Retinal pigment epithelial cell (primary cell): ENCODE data around the gene GRIP1.

Source experiments
- DNase-seq: peaks from one replicate; pipeline ENCODE4 v3.0.0-alpha.2; 2010; ENCODE audit warnings: low read depth
- H3K4me3 ChIP-seq: 2 replicates; pipeline ENCODE4 v1.5.1; 2011; ENCODE audit warnings: mild to moderate bottlenecking, low read length, control low read depth, moderate library complexity
- TF ChIP-seq, protein P1 (sequence below): conservative IDR thresholded peaks from 2 replicates; pipeline ENCODE4 v1.5.1; 2011; ENCODE audit warnings: low read depth, low read length, control low read depth, inconsistent platforms

The GRIP1 gene

DNA sequence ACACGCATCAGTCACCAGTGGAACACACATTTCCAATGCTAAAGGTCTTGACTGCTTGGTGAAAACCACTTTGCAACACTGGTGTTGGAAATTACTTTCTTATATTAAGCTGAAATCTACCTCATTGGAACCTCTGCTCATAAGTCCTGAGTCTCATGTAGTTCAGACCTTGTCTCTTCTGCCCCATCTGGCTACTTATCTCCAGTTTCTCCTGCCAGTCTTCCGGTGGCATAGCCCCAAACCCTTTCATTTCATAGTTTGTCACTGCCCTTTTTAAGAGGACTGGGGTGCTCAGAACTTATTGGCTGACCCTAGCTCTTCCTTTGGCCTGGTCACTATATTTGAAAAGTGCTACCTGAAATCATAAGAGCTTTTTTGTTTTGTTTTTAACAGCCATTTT lies 332.9 kb downstream of the GRIP1 start:
- no peak for DNase-seq

DNA sequence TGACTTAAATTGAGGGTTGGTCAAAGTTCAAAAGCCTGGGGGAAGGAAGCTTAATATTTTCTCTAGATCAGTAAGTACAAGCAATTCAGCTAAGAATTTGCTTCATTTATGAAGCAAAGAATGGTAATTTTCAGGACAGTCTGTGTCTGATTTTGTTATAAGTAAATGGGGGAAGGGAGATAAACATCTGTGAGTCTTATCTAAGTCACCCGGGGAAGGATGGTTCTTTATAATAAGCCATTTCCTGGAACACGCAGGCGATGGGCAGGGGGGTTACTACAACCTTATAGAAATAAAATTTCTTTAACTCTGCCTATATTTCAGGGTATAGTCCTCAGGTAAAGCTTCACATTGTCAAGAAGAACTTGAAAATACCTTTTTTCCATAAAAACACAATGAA lies 333.7 kb downstream of the GRIP1 start:
- TF ChIP-seq, protein P1, sequence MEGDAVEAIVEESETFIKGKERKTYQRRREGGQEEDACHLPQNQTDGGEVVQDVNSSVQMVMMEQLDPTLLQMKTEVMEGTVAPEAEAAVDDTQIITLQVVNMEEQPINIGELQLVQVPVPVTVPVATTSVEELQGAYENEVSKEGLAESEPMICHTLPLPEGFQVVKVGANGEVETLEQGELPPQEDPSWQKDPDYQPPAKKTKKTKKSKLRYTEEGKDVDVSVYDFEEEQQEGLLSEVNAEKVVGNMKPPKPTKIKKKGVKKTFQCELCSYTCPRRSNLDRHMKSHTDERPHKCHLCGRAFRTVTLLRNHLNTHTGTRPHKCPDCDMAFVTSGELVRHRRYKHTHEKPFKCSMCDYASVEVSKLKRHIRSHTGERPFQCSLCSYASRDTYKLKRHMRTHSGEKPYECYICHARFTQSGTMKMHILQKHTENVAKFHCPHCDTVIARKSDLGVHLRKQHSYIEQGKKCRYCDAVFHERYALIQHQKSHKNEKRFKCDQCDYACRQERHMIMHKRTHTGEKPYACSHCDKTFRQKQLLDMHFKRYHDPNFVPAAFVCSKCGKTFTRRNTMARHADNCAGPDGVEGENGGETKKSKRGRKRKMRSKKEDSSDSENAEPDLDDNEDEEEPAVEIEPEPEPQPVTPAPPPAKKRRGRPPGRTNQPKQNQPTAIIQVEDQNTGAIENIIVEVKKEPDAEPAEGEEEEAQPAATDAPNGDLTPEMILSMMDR = no peak
- DNase-seq = no peak
- H3K4me3 ChIP-seq = no peak overlapping the region

More for the DNA sequence above, 332.9 kb downstream of the GRIP1 start:
- H3K4me3 ChIP-seq = no peak overlapping the region
- TF ChIP-seq, protein P1 = no peak

DNA sequence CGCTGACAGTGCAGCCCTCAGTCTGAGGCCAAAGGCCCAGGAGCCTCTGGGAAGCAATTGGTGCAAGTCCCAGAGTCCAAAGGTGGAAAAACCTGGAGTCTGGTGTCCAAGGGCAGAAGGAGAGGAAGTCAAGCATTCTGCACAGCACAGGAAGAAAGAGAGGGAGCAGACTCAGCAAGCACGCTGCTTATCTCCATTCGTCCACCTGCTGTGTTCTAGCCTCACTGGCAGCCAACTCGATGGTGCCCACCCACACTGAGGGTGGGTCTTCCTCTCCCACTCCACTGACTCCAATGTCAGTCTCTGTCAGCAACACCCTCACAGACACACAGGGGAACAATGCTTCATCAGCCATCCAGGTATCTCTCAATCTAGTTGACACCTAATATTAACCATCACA lies 337.8 kb downstream of the GRIP1 start:
- no peak for DNase-seq
- TF ChIP-seq, protein P1 = no peak
- no peak overlapping the region for H3K4me3 ChIP-seq

DNA sequence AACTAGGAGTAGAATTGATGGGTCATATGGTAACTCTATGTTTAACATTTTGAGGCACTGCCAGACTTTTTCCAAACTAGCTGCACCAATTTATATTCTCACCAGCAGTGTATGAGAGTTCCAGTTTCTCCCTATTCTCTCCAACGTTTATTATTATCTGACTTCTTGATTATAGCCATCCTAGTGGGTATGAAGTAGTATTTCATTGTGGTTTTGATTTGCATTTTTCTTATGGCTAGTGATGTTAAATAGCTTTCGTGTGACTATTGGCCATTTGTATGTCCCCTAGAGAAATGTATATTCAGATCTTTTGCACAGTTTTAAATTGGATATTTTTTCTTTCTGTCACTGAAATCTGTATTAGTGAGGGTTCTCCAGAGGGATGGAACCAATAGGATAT lies 338.7 kb downstream of the GRIP1 start:
- TF ChIP-seq, protein P1 = no peak
- DNase-seq = no peak
- no peak overlapping the region for H3K4me3 ChIP-seq

DNA sequence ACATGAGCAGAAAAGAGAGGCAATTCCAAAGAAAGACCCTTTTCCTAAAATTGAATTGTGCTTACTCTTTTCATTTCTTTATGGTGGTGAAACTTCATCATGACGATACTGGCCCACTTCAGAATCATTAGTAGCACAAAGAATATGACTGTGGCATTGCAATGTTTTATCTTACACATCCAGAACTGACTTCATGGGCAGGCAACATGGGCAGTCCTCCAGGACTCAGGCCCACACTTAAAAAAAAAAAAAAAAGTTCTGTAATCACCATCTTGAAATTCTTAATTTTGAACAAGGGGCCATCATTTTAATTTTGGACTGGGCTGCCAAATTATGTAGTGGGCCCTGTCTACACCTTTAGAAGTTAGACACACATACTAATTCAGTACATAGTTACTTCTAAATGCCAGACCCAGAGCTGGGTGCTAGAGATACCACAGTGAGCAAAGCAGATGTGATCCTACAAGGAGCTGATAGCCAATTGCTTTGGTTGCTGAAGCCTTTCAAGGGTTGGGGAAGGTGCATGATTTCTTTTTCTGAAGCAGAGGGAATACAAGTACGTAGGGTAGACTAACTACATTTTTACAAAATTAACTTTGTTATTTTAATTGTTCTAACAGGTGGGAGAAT lies 341.4 kb downstream of the GRIP1 start:
- DNase-seq = no peak
- H3K4me3 ChIP-seq = no peak overlapping the region
- TF ChIP-seq, protein P1 = no peak

DNA sequence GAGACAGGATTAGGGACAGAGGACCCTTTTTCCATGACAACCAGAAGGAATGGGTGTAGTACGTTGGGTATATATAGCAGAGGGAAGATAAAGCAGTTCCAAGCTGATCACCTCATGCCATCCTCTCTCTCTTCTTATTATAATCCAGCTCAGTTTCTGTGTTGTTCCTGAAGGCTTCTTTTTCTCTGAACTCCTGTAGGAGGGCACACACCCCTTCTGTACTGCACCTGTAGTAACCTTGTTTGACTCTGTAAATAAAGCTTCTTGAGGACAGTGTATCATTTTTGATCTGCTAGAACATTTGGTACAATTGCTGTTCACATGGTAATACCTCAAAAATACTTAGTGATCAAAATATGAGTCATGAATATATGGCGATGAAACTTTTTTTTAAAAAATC lies 343.1 kb downstream of the GRIP1 start:
- TF ChIP-seq, protein P1 = no peak
- no peak overlapping the region for H3K4me3 ChIP-seq
- no peak for DNase-seq

DNA sequence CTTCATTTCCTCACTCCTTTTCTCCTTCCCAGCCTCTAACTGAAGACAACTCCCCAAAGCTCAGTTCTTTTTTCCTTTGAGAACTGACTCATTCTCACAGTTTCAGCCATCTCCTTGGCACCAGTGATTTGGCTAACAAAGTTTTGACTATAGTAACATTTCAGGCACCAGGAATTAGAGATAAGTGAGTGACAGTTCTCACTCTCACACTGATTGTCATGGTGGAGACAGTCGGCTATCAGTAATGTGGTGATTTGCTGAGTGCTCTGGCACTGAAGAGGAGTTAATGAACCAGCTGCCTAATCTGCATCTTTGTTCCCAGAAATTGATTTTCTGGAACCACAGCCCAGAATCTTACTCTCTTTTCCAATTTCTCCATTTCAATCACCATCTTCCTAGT lies 347.1 kb downstream of the GRIP1 start:
- DNase-seq = no peak
- TF ChIP-seq, protein P1 = no peak
- no peak overlapping the region for H3K4me3 ChIP-seq
